Measurements from ENCODE around the gene SPATA13.

SPATA13 gene

DNA sequence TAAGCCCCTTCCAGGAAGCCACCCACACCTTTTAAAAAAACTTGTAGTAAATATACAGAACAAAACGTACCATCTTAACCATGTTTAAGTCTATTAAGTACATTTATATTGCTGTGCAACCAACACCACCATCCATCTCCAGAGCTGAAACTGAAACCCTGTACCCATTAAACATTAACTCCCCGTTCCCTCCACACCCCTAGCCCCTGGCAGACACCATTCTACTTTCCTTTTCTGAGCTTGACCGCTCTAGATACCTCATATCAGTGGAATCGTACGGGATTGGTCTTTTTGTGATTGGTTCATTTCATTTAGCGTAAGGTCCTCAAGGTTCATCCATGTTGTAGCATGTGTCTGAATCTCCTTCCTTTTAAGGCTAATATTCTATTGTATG lies 13.0 kb upstream of the SPATA13 start:
- no peak for ATAC-seq
- TF ChIP-seq TOX (CRISPR knock-in tag; IDR thresholded peaks at IDR 0.05; ENCODE audit: borderline replicate concordance) (no peak), OSR1 (CRISPR knock-in tag; IDR thresholded peaks at IDR 0.05) (no peak), SNAI2 (CRISPR knock-in tag; IDR thresholded peaks at IDR 0.05) (no peak), ISL1 (CRISPR knock-in tag; IDR thresholded peaks at IDR 0.05) (no peak), ARNTL (CRISPR knock-in tag; IDR thresholded peaks at IDR 0.05; ENCODE audit: borderline replicate concordance, low read depth) (no peak), ZFP3 (CRISPR knock-in tag; IDR thresholded peaks at IDR 0.05) (no peak), TCF4 (CRISPR knock-in tag; IDR thresholded peaks at IDR 0.05; ENCODE audit: borderline replicate concordance) (no peak), RARB (CRISPR knock-in tag; IDR thresholded peaks at IDR 0.05) (no peak), ESRRG (CRISPR knock-in tag; IDR thresholded peaks at IDR 0.05) (no peak), CSDC2 (CRISPR knock-in tag; IDR thresholded peaks at IDR 0.05) (no peak), ZFP30 (CRISPR knock-in tag; IDR thresholded peaks at IDR 0.05) (no peak), ZNF8 (CRISPR knock-in tag; IDR thresholded peaks at IDR 0.05) (no peak)
- TF ChIP-seq, protein P1, sequence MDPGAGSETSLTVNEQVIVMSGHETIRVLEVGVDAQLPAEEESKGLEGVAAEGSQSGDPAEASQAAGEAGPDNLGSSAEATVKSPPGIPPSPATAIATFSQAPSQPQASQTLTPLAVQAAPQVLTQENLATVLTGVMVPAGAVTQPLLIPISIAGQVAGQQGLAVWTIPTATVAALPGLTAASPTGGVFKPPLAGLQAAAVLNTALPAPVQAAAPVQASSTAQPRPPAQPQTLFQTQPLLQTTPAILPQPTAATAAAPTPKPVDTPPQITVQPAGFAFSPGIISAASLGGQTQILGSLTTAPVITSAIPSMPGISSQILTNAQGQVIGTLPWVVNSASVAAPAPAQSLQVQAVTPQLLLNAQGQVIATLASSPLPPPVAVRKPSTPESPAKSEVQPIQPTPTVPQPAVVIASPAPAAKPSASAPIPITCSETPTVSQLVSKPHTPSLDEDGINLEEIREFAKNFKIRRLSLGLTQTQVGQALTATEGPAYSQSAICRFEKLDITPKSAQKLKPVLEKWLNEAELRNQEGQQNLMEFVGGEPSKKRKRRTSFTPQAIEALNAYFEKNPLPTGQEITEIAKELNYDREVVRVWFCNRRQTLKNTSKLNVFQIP (CRISPR knock-in tag; IDR thresholded peaks at IDR 0.05; ENCODE audit: borderline replicate concordance, low read depth), result no peak
- TF ChIP-seq, protein P2, sequence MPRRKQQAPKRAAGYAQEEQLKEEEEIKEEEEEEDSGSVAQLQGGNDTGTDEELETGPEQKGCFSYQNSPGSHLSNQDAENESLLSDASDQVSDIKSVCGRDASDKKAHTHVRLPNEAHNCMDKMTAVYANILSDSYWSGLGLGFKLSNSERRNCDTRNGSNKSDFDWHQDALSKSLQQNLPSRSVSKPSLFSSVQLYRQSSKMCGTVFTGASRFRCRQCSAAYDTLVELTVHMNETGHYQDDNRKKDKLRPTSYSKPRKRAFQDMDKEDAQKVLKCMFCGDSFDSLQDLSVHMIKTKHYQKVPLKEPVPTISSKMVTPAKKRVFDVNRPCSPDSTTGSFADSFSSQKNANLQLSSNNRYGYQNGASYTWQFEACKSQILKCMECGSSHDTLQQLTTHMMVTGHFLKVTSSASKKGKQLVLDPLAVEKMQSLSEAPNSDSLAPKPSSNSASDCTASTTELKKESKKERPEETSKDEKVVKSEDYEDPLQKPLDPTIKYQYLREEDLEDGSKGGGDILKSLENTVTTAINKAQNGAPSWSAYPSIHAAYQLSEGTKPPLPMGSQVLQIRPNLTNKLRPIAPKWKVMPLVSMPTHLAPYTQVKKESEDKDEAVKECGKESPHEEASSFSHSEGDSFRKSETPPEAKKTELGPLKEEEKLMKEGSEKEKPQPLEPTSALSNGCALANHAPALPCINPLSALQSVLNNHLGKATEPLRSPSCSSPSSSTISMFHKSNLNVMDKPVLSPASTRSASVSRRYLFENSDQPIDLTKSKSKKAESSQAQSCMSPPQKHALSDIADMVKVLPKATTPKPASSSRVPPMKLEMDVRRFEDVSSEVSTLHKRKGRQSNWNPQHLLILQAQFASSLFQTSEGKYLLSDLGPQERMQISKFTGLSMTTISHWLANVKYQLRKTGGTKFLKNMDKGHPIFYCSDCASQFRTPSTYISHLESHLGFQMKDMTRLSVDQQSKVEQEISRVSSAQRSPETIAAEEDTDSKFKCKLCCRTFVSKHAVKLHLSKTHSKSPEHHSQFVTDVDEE (CRISPR knock-in tag; IDR thresholded peaks at IDR 0.05), result no peak
- TF ChIP-seq, protein P3, sequence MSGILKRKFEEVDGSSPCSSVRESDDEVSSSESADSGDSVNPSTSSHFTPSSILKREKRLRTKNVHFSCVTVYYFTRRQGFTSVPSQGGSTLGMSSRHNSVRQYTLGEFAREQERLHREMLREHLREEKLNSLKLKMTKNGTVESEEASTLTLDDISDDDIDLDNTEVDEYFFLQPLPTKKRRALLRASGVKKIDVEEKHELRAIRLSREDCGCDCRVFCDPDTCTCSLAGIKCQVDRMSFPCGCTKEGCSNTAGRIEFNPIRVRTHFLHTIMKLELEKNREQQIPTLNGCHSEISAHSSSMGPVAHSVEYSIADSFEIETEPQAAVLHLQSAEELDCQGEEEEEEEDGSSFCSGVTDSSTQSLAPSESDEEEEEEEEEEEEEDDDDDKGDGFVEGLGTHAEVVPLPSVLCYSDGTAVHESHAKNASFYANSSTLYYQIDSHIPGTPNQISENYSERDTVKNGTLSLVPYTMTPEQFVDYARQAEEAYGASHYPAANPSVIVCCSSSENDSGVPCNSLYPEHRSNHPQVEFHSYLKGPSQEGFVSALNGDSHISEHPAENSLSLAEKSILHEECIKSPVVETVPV (CRISPR knock-in tag; IDR thresholded peaks at IDR 0.05), result no peak

DNA sequence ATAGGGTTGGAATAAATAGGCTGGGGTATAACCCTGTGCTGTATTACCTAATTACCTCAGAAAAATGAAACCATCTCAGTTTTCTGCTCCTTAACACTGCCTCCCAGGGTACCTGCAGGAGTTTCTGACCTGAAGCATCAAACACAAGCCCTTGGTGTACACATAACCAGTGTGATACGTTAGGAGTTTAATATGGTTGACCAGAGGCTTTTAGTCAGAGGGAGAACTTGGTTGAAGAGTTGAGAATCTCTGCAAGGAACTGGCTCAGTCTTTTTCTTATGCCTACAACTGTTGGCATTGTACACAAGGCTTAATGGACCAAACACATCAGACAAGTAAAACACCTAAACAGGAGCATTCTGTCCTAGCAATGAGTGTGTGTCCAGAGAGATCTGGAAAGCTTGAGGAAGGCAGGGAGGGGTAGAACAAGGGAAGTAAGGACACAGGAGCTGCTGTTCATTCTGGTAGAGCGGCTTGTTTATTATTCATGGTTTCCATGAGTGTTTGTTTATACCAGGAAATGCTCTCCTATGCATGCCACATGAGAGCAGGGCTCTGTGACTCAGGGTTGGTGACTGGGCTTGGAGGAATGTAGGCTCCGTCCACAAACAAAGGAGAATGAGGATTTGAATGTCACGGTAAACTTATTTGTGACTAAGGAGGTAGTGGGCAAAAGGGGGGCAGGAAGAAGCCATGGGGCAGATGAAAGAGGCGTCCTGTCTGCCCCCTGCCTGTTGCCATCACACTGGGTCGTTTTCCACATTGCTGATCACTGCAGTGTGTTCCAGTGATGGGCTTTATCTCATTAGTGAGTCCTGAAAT lies 11.9 kb upstream of the SPATA13 start:
- peak; percentile 95 for TF ChIP-seq ZFP3 (CRISPR knock-in tag; IDR thresholded peaks at IDR 0.05)
- no peak for TF ChIP-seq TOX (CRISPR knock-in tag; IDR thresholded peaks at IDR 0.05; ENCODE audit: borderline replicate concordance)
- ATAC-seq, result peak; percentile 97

DNA sequence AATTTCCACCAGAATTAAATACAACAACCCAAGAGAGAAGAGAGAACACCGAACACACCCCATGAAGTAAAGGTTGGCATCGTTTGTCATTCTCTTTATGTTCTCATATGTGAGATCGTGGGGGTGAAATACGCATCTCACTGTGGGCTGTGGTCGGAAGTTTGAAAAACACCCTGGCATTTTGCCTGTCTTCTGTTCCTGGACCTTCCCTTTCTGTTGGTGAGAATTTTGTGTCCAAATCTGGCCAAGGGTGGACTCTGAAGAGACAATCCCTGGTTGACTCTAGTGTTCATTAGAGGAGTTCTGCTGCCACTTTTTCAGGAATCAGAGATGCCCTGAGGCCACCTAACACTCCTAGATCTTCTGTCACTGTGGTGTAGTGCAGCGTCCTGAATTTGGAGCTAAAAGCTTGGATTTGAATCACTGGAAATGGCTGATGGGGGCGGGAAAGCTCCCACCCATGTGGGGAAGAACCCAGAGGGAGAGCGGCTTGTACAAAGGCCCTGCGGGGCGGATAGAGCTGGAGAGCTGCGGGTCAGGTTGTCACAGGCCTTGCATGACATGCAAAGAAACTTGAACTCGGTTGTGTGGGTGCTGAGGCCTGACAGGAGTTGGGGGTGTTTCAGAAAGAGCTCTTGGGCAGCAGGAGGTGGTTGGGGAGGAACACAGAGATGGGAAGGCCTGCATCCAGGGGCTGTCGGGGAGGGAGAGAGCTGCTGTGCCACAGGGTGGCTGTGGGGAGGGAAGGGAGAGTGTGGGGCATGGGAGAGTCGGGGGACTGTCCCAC lies 11.1 kb upstream of the SPATA13 start:
- ATAC-seq, result no peak; the same call in 2 of the 3 replicates
- TF ChIP-seq ZNF70 (CRISPR knock-in tag; IDR thresholded peaks at IDR 0.05) (no peak), ESRRG (CRISPR knock-in tag; IDR thresholded peaks at IDR 0.05) (no peak), TOX (CRISPR knock-in tag; IDR thresholded peaks at IDR 0.05; ENCODE audit: borderline replicate concordance) (no peak), ARNTL (CRISPR knock-in tag; IDR thresholded peaks at IDR 0.05; ENCODE audit: borderline replicate concordance, low read depth) (no peak), BACH2 (CRISPR knock-in tag; IDR thresholded peaks at IDR 0.05; ENCODE audit: borderline replicate concordance) (no peak), SNAI2 (CRISPR knock-in tag; IDR thresholded peaks at IDR 0.05) (no peak), ZNF8 (CRISPR knock-in tag; IDR thresholded peaks at IDR 0.05) (no peak), RARB (CRISPR knock-in tag; IDR thresholded peaks at IDR 0.05) (no peak), TCF4 (CRISPR knock-in tag; IDR thresholded peaks at IDR 0.05; ENCODE audit: borderline replicate concordance) (no peak), ZFP3 (CRISPR knock-in tag; IDR thresholded peaks at IDR 0.05) (no peak), ISL1 (CRISPR knock-in tag; IDR thresholded peaks at IDR 0.05) (no peak)
- TF ChIP-seq, protein P4, sequence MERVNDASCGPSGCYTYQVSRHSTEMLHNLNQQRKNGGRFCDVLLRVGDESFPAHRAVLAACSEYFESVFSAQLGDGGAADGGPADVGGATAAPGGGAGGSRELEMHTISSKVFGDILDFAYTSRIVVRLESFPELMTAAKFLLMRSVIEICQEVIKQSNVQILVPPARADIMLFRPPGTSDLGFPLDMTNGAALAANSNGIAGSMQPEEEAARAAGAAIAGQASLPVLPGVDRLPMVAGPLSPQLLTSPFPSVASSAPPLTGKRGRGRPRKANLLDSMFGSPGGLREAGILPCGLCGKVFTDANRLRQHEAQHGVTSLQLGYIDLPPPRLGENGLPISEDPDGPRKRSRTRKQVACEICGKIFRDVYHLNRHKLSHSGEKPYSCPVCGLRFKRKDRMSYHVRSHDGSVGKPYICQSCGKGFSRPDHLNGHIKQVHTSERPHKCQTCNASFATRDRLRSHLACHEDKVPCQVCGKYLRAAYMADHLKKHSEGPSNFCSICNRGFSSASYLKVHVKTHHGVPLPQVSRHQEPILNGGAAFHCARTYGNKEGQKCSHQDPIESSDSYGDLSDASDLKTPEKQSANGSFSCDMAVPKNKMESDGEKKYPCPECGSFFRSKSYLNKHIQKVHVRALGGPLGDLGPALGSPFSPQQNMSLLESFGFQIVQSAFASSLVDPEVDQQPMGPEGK (CRISPR knock-in tag; IDR thresholded peaks at IDR 0.05; ENCODE audit: borderline replicate concordance), result no peak
- TF ChIP-seq, protein P1 (CRISPR knock-in tag; IDR thresholded peaks at IDR 0.05; ENCODE audit: borderline replicate concordance, low read depth), result no peak
- TF ChIP-seq, protein P2 (CRISPR knock-in tag; IDR thresholded peaks at IDR 0.05), result no peak

All from SK-N-SH treated with all-trans-retinoic acid at 6 μM for 48 hours (cell line).